SIG-M5 treated with dmso at 0.1 percent for 504 hours (cell line): ENCODE data around the gene THADA.
"Not testable (repeated sequence)": the region's sequence is repeated elsewhere in the genome, so short reads cannot be mapped to it uniquely, and the experiment has no call there.

ENCODE experiments used
- DNase-seq: peaks from one replicate; lab custom pipeline; 2025; ENCODE audit not compliant: unreplicated experiment; lab: John Stamatoyannopoulos, UW

THADA gene

GRCh38 chr2:43307973-43308372 lies 287.9 kb downstream of the THADA start:
- DNase-seq: no peak

DNA sequence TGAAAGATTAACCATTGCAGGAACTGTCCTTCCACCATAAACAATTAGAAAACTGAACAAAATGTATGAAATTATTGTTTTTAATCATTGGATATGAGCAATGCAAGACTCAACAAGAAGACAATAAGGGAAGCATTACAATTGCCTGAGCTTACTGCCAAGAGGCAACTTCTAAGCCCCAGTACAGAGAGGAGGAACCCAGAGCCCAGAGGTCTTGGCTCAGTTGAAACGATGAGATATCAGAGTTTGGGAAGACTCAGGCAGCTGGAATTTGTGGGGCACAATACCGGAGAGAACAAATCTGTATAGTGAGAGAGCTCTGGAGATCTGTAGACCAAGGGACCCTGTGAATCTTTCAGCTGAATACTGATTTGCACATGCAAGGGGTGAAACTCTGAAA lies 288.8 kb downstream of the THADA start:
- DNase-seq: no peak

DNA sequence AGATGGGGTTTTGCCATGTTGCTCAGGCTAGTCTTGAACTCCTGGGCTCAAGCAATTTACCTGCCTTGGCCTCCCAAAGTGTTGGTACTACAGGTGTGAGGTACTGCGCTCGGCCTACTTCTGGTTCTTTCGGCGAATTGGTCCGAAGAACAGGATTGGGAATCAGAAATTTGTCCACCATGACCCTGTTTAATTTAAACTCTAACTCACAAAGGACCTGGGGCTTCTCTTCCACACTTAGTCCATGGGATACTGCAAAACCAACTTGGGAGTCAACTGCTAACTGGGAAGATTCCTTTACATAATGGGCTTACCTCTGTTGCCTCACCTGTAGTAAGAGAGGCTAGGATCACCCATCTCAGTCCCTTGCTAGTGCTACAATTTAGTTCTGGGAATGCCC lies 289.6 kb downstream of the THADA start:
- DNase-seq: no peak

- peak; percentile 83 for DNase-seq
These were observed 290.3 kb downstream of the THADA start for GRCh38 chr2:43305517-43305916.

- no peak for DNase-seq
These were observed 290.8 kb downstream of the THADA start for GRCh38 chr2:43305012-43305411.

DNA sequence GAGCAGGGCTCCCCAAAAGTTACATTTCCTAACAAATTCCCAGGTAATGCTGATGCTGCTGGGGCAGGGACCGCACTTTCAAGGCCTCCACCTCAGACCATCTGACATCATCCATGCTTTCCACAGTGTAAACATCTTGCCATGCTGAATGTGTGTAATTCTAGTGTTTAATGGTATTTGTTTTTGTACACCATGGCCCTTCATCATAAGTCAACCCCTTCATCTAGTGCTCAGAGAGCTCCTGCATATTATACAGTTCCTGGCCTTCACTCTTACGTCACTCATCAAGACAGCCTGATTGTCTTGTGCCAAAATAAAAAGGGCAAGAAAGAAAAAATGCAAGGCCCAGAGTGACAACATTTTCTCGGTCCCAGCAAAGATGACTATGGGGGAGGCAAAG lies 291.9 kb downstream of the THADA start:
- DNase-seq: no peak

- DNase-seq: peak; percentile 19
These were observed 292.8 kb downstream of the THADA start for GRCh38 chr2:43302961-43303494.

- no peak for DNase-seq
These were observed 293.5 kb downstream of the THADA start for GRCh38 chr2:43302182-43302960.

- DNase-seq: no peak
These were observed 294.9 kb downstream of the THADA start for GRCh38 chr2:43300781-43301583.

DNA sequence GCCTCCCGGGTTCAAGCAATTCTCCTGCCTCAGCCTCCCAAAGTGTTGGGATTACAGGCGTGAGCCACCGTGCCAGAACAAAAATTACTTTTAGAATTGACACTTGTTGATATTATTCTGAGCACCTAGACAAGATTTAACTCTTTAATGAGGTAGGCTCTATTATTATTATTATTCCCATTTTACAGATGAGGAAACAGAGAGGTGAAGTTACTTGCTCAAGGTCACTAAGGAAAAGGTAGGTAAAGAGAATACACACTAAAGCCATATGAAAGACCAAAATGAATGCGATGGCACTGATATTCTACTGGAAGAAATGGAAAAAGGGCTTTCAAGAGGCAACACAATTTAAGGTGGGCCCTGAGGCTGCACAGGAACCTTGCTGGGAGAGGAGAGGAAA lies 295.6 kb downstream of the THADA start:
- DNase-seq: no peak

GRCh38 chr2:43298500-43298899 lies 297.3 kb downstream of the THADA start:
- no peak for DNase-seq

DNA sequence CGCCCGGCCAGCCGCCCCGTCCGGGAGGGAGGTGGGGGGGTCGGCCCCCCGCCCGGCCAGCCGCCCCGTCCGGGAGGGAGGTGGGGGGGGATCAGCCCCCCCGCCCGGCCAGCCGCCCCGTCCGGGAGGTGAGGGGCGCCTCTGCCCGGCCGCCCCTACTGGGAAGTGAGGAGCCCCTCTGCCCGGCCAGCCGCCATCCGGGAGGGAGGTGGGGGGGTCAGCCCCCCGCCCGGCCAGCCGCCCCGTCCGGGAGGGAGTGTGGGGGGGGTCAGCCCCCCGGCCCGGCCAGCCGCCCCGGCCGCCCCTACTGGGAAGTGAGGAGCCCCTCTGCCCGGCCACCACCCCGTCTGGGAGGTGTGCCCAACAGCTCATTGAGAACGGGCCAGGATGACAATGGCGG lies 298.1 kb downstream of the THADA start:
- DNase-seq: not testable (repeated sequence)

GRCh38 chr2:43294973-43295603 lies 300.8 kb downstream of the THADA start:
- DNase-seq: no peak

- DNase-seq: peak; percentile 99
These were observed 301.8 kb downstream of the THADA start for GRCh38 chr2:43293744-43294695.

GRCh38 chr2:43292851-43293743 lies 302.7 kb downstream of the THADA start:
- DNase-seq: no peak

DNA sequence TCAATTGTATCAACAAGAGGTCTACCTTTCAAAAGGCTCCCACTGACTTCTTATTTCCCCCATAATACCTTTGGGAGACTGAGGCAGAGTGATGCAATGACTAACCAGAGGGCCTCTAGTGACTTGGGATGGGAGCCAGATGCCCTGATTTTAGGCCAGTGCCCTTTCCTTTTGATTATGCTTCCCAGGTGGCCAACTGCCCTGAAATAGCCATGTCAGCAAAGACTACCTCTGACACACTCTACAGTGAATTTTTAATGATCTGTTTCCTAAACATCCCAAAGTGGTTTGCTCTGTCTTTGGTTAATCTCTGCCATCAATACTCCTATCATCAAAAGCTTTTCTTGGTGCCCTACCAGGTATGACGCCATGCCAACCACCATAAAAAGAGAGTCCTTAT lies 303.5 kb downstream of the THADA start:
- no peak for DNase-seq

DNA sequence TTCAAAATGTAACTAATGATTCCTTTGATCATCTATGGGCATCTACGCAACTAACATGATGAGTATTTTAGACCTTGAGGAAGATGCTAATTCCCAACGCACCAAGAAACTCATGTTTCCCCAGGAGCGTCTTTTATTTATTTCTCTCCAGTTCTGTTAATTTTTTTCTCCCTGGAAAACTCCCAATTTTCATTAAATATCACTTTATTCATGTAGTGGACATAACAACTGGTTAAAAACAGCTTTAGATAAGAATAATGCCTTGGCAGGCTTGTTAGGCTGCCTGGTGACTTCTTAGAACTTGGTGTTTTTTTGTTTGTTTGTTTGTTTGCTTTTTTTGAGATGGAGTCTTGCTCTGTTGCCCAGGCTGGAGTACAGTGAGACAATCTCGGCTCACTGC lies 306.5 kb downstream of the THADA start:
- no peak for DNase-seq

DNA sequence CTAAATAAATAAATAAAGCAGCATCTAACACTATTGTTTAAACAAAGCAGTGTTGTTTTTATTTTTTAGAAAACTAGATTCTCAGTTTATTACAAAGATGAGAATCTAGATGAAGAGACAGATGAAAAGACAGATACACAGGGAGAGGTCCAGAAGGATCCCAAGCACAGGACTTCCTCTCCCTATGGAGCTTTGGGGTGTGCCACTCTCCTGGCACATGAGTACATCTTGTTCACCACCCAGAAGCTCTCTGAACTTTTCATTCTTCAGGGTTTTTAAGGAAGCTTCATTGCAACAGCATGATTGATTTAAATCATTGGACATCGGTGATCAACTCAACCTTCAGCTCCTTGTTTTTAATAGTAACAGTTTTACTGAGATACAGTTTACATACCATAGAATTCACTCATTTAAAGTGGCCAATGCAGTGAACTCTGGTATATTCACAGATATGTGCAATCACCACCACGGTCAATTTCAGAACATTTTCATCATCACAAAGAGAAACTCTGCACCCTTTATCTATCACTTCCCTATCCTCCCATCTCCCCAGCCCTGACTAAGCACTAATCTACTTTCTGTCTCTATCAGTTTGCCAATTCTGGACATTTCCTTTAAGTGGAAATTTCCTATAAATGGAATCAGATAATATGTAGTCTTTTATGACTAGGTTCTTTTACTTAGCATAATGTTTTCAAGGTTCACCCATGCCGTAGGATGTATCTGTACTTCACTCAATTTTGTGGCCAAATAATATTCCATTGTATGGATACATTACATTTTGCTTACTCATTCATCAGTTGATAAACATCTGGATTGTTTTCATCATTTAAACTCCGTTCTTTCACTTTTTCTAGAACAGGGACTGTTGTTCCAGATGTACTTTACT lies 307.2 kb downstream of the THADA start:
- peak; percentile 82 for DNase-seq

DNA sequence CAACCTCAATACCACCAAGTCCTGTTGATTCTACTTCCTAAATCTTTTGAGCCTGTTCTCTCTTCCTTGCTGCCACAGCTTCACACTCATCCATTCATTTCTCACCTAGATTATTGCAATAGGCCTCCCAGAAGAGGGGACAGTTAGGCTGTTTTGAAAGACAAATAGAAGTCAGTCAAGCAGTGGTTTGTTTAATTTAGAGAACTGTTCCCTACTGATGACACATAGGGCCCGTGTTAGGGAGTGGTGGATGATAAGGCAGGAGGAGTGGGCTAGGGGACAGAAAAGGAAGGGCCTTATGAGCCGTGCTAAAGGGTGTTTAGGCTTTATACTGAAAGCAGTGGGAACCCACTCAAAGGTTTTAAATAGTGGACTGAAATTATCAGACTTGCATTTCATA lies 309.9 kb downstream of the THADA start:
- DNase-seq: no peak
